Heart left ventricle (tissue), 13 donors: ENCODE results near the gene CFTR.

ENCODE experiments used
- CTCF ChIP-seq, 12 donors: fragments of 200-600 bp; sonication (generic) in 4 of 12; IDR thresholded peaks; one replicate each; pipeline versions ENCODE4 v1.5.0 to v1.8.0; 2018 to 2022; ENCODE audit warnings: antibody characterized with exemption in 12 of 12, mild to moderate bottlenecking in 5 of 12
- POLR2A ChIP-seq, 2 donors: fragments of 450-650 bp; IDR thresholded peaks; one replicate each; pipeline ENCODE4 v1.6.1; 2017; ENCODE audit warnings: antibody characterized with exemption in 2 of 2, mild to moderate bottlenecking in 2 of 2, moderate library complexity in 2 of 2
- donor health status: ischemic (EF 13 %, LVEDD 7.1; RV severe dilation, severe dysfunction).
- donor health status: DM: no; HTN: yes; CAD: no.
- donor health status: DM: no; HTN: no; CAD: no.
- donor health status: ischemic (EF 25% LVEDD 6.9; RV normal size, moderate dysfunction).
- donor health status: ischemic (EF 25% LVEDD 5.7; RV mildly dilated, moderate dysfunction).
- donor health status: ischemic (EF 35%, LVEDD 5.7; RV mildly dilated, moderate dysfunction).
- donor health status: nonischemic (EF 11% LVEDD 7.7; RV severe dilation, severe dysfunction).
- donor health status: DM: yes; HTN: yes; CAD: no.
- donor health status: PGD.
- donor health status: ischemic (EF 29% LVEDD 5.4; RV normal size, mild dysfunction).
- donor health status: nonischemic (EF 23%, LVEDD 6.1; RV moderate dilation, normal function).

GRCh38 chr7:117444646-117445045 is 35.2 kb upstream of the CFTR start:
- TF ChIP-seq CTCF (IDR thresholded peaks at IDR 0.05) (no peak), POLR2A (IDR thresholded peaks at IDR 0.05) (no peak)
